Right renal cortex interstitium (tissue), 3 donors: ENCODE results near the gene KLHL13. TPM values are rescaled to one million over a fixed set of nuclear protein-coding genes. Genes with fewer than 3 reads are reported as not detected.
"Not testable (repeated sequence)": the region's sequence is repeated elsewhere in the genome, so short reads cannot be mapped to it uniquely, and the experiment has no call there.

Source experiments
- DNase-seq, 3 donors: peaks; one replicate each; pipeline ENCODE4 v3.0.0-alpha.2; 2013; ENCODE audit warnings: low read depth in 3 of 3, low spot score in 2 of 3
- polyA plus RNA-seq, 3 donors: library from polyadenylated mRNA; unstranded; fragments of 120-200 nt; gene quantifications; one replicate each; pipeline ENCODE4 v1.2.1, GENCODE V29; 2013; ENCODE audit not compliant: insufficient read length in 3 of 3

Gene KLHL13
- polyA plus RNA-seq, 3 donors, result 93.8 to 117 (median 96.3) TPM

DNA sequence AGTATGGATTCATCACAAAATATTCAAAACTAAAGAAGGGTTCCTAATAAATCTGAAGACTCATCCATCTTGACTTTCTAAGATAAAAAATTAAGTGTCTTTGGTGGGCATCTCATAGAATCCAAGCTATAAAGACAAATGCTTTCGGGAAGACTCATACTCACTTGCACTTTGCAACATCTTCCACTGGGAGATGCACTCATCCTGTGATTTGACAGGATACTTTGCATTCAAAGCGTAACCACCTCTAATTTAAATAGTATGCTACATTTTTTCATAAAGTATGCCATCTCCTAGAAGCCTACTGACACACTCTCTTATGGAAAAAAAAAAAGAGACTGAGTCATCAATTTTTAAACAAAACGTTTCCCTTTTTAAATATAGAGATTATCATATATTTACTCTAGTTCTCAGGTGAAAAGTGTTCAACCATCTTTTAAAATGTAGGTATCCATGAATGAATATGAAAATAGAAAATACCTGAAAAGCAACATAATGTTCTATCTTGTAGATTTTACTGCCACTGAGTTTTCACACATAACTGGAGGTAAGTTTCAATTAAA lies 119.6 kb downstream of the KLHL13 start:
- DNase-seq, result no peak

DNA sequence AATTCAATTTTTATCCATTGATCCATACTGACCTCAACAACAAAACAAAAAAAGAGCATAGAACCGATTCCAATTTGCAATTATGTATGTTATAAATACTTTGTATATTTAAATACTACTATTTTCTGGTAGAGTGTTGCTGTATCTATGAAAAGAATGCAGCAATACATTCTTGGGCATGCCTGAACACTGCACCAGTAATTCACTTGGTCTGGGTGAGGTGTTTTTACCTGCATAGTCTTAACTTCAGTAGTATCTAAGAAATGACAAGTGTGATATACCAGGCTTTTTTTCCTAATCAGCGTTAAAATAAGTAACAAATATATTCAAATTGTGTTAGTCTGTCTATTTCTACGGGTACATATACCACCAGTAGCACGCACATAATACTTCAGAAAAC lies 120.2 kb downstream of the KLHL13 start:
- no peak for DNase-seq

DNA sequence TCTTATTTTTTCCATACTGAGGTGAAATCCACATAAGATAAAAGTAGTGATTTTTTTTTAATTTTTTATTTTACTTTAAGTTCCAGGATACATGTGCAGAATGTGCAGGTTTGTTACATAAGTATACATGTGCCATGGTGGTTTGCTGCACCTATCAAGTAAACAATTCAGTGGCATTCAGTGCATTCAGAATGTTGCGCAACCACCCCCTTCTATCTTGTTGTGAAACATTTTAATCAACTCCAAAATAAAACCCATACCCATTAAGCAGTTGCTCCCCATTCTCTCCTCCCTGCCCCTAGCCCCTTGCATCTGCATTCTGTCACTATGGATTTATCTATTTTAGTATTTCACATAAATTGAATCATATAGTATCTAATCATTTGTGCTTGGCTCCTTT lies 121.2 kb downstream of the KLHL13 start:
- DNase-seq, result no peak

DNA sequence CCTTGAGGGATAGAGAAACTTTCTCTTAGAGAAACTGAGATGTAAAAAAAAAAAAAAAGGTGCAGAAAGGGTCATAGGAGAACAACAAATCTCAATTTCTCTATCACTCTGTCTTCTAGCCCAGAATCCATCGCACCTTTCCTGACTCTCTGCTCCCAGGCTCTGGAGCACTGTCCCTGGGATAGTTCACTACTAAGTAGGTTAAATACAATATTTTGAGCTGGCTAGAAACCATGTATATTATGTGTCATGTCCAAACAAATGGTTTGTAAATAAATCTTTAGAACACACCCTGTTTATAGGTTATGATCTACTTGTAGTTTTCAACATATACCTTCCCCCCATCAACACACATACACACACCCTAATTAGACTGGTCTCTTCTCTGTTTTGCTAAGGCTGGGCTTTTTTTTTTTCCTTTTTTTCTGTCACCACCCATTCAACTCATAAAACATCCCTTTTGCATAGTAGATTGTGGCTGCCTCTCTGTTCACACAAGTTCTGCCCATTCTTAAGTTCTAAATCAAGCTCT lies 124.4 kb downstream of the KLHL13 start:
- no peak for DNase-seq

DNA sequence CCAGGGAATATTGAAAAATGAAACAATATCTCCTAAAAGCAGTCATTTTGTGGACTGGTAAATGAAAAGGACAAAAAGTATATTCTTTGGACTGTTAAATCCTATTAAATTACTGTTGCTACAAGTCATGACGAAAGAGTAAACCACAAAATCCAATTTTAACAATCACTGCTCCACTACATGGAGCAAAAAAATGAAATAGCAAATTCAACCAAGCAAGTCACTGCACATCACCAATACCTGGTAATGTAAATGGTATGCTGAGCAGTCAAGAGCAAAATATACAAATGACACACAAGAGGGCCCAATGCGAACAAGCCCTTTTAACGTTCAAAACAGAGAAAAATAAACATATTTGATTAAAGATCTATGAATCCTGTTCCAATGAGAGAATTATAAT lies 126.2 kb downstream of the KLHL13 start:
- DNase-seq, result no peak

DNA sequence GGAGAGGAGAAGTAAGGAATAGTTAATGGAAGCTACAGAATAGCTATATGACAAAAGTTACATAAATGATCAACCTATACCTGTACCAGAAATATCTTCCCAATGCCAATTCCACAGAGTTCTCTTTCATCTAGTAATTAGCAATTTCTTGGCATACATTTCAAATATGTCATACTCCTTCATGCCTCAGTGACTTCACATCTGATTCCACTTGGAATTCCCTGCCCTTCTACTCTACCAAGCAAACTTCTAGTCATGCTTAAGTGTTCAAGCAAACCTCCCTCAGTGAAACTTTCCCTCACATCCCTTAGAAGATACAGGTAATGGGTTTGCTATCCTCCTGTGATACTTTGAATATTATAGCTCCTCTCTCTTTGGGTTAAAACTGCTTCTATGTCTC lies 127.1 kb downstream of the KLHL13 start:
- no peak for DNase-seq

DNA sequence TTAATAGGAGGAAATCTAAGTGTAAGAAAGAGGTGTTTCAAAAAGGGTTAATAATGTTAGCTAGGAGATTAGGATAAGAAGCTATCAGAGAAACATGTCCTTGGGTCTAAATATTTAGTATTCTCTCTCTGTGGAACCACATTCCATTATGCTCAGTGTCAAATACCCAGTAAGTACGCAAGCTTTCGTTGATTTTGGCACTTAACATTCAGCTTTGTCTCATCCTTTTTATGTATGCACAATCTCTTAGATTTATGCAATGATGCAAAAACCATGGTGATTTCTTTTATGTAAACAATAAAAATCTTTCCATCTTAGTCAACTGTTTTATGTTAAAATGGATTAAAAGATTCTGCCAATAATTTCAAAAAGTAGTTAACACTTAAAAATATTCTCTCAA lies 129.2 kb downstream of the KLHL13 start:
- DNase-seq, result no peak

DNA sequence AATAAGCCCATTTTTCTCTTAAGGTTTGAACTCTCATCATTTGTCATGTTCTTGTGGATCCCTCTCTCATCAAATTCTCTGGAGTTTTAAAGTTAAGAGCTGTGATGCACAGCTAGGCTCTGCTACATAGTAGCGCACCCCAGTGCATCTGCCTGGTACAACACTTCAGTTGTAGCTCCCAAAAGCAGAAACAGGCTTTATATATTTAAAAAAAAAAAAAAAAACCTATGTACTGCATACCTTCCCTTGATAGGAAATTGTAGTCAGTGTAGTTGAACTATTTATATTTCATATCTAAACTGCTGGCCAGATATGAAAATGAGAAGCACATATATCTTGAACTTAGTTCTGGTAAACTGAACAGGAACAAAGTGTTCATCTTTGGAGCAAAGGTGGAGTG lies 131.4 kb downstream of the KLHL13 start:
- DNase-seq, result no peak

DNA sequence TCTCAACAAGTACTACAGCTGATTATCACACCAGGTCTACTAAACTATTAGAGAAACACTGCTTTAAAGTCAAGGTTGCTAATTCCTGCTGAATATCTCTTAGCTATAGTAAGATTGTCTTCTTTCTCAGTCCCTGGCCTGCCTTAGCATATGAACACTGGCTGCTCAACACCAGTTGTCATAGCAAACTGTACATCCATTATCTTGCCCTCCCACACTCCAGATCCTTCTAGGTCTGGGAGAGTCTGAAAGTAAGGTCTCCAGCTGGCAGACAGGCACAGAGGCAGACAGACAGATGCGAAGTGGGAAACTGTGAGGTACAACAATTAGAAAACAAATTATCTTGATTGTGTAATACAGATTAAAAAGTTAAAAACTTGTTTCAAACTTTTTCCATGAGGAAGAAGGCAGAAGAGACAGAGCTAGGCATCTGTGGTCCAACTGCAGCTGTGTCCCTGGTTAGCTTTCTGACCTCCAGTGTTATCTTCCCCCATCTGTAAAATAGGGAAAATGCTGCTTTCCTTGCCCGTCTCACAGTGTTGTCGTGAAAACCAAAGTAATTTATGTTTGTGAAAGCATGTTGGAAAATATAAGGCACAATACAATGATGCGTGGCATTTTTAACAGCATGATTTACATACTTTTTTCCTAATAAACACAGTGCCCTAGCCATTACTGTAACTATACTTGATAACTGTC lies 133.8 kb downstream of the KLHL13 start:
- DNase-seq, result no peak

DNA sequence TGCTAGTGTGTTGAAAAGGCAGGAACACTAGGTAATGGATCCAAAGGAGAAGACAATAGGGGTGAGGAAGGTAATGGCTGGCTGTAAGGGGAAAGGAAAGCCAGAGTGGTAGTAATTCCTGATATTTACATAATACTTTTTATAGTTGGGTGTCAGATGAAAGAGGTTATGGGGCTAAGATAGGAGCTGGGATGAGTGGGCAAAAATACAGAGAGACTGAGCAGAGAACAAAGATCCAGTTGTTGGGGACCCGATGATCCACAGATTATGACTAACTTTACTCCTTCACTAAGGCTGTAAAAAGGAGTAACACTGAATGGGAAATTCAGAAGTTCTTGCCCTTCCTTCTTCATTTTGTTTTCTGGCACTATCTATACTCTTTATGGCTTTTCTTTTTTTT lies 138.2 kb downstream of the KLHL13 start:
- no peak for DNase-seq

DNA sequence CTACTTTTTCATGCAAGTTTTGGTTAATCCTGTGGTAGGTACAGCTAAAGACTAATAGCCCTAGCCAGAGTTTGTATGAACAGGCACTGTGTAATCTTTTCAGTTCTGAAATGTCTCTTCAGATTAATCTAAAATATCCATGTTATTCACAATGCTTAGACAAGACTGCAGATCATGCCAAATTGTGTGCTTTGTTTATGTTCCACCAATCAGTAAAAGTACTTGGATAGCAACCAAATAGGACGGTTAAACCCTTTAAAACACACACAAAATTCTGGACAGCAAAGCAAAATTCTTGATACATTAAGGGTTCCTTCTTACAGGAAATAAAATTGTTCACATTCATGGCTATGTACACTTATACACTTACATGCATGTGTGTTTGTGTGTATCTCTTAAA lies 139.1 kb downstream of the KLHL13 start:
- DNase-seq, result no peak

DNA sequence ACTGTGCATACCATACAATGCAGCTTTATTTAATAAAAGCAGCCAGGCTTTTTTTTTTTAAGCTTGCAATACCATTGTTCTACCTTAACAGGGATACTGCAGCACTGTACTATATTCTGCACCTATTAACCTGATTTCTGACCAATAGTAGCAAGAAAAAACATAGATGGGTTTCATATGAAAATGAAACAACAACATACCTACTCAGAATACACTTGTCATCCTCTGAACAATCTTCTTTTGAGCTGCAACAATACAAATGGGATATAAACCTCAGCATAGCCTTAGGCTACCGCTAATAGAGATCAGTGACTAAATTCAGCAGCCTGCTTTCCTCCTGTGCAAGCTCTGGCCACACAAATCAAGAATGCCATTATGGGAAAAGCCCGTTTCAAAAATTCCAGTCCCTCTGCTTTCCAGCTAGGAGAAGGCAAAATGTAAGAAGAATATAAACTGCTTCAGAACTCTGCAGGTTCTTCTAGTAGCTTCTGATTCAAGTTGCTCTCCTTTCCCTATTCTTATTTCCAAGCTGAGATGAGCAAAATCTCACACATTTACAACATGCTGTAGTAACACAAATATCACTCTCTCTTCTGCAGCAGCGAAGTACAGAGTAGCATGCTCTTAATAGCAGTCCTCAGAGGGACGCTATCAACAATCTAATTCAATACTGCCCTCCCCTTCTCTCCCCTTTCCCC lies 143.4 kb downstream of the KLHL13 start:
- DNase-seq, result no peak

DNA sequence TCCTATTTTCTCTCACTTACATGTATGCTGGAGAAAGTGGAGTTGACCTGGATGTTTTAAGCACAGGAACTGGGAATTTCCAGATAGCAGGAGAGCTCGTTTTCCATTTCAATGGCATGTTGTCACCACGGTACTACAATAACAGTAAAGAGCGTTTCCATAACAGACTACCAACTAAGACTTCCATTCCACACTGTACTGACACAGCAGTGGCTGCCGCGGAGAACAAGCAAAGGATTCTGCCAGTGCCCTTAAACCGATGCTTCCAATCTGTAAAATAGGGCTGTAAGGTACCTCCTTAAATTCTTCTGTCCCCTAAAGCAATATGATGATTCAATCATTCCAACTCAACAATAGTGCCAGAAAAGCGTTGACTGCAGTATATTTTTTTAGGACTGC lies 143.9 kb downstream of the KLHL13 start:
- DNase-seq, result no peak

DNA sequence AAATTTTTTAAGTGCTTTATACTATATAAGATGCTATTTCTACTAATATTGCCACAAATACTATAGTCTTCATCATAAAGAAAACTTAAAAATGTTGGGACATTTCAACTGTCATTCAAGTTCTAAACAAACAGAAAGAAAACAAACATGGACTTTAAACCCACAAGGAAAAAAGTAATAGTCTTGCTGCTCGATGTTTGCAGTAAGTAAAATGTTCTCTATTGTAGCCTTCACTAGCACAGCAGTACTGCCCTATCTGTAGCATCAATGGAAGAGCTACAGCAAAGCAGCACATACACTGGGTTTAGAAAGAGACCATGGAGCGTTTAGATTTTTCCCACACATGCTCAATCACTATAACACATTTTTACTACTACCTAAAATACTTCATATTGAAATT lies 146.8 kb downstream of the KLHL13 start:
- DNase-seq, result no peak

DNA sequence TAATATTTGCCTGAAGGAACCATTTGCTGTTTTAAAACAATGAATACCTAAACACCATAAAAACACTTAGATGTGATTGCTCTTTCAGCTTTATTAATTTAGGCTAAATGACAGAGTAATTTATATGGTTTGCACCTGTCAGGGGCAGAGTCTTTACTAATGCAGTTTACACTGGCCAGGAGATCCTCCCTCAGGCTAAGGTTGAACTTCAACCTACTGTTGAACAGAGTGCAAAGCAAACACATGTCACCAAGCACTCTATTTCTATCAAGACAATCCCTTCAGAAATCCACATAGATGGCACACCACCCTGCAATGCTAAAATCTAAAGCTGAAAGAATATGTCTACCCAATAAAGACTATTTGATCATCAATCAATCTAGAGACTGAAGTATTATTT lies 147.3 kb downstream of the KLHL13 start:
- DNase-seq, result no peak

DNA sequence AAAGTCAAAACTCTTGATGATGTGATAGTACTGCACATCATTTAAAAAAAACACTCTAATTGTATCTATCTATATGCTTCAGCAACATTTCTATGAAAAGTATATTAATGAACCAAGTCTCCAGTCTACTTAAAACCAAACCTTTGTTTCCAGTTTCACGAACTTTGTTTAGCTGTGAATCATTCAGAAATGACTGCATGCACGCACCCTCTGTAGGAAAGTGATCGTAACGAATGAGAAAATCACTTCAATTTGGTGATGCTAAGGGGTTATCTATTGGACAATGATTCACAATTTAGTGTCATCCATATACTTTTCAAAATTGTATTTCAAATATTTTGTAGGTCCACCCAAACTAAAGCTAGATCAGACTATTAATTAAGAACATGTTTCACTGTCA lies 157.6 kb downstream of the KLHL13 start:
- no peak for DNase-seq

DNA sequence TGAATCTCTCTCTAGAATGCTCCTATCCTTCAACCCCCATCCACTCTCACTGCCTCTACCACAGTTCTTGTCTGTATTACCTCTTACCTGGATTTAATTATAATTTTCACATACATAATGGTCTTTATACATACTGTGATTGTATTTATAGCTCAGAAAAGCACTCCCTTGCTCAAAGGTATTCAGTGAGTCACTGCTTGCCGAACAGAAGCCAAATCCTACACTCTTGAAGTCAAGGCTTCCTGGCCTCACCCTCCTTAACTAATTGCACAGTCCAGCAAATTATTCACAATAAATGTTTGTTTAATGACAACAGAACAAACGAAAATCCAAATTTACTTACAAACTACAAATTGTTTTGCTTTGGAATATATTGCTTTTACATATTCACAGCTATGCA lies 159.5 kb downstream of the KLHL13 start:
- DNase-seq, result no peak

DNA sequence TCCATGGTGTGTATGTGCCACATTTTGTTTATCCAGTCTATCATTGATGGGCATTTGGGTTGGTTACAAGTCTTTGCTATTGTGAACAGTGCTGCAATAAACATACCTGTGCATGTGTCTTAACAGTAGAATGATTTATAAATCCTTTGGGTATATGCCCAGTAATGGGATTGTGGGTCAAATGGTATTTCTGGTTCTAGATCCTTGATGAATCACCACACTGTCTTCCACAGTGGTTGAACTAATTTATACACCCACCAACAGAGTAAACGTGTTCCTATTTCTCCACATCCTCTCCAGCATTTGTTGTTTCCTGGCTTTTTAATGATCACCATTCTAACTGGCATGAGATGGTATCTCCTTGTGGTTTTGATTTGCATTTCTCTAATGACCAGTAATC lies 177.3 kb downstream of the KLHL13 start:
- DNase-seq, result not testable (repeated sequence)

DNA sequence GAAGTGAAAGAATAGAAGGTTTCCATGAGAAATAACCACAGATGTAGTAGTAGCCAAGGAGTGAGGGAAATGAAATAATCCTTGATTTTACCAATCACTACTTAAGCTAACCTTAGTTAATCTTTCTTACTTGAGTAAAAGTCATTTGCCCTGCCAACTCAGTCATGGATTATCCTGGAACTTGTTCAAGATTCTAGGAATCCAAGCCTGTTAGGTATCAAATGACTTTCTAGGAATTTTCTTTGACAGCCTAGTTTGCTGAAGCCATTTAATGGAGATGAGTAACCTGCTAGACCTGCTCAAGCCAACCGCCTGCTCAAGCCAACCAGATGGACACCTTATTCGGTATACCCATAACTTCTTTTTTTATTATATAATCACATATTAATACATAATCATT lies 180.5 kb downstream of the KLHL13 start:
- DNase-seq, result no peak

DNA sequence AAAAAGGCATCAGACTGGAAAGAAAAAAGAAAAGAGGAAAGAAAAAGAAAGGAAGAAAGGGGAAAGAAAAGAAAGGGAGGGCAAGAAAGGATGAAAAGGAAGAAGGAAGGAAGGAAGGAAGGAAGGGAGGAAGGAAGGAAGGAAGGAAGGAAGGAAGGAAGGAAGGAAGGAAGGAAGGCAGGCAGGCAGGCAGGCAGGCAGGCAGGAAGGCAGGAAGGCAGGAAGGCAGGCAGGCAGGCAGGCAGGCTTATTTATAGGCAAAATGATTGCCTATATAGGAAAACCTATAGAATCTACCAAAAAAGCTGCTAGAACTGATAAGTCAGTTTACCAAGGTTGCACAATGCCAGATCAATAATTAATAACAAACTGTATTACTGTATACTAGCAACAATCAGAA lies 186.5 kb downstream of the KLHL13 start:
- DNase-seq, result not testable (repeated sequence)

DNA sequence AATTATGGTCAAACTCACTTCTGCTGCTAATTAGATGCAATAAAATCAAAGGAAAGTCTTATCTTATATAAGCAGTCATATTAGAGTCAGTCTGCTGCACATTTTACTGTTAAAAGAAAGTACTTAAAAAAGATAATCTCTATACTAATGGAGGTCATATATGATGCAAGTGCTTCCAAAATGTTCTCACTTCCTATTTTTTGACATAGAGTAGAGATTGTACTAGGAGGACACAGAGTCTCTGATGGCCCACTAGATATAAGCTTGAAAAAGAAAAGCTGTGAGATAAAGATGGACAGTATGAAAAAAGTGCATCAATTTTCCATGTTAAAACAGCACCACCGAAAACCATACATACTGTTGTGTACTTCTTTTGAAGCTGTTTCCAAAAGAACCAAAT lies 196.9 kb downstream of the KLHL13 start:
- DNase-seq, result no peak

DNA sequence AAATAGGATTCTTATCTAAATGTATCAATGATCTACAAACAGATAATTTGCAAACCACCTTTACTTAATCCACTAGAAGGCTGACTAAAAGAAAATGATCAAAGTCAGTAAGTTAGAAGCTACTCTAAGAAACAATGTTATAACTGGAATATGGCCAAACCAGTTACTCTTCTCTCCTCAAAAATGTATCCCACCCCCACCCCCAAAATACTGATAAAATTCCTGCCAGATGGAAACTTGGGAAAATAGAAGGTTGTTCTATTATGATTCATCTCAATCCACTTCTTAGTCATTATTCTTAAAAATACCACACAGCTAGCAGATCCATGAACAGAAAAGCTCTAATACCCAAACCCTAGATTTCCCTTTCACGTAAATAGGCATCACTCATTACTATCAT lies 206.4 kb downstream of the KLHL13 start:
- DNase-seq, result no peak
